AG09309 (cell line): ENCODE data around the gene PLCH1.

ENCODE experiments used
- DNase-seq: peaks from one replicate; pipeline ENCODE4 v3.0.0-alpha.2; 2010; ENCODE audit warnings: low read depth
- H3K4me3 ChIP-seq: 2 replicates; pipeline ENCODE4 v1.5.1; 2011; ENCODE audit warnings: mild to moderate bottlenecking, low read depth, low read length, moderate library complexity; ENCODE audit not compliant: control insufficient read depth
- TF ChIP-seq, protein P1 (sequence below): IDR thresholded peaks from 2 replicates; pipeline ENCODE4 v1.5.1; 2011; ENCODE audit warnings: mild to moderate bottlenecking, low read depth, low read length, inconsistent platforms; ENCODE audit not compliant: insufficient read depth, control insufficient read depth; ENCODE audit errors: missing control alignments

PLCH1 gene

GRCh38 chr3:155663467-155664212 is 81.2 kb downstream of the PLCH1 start:
- TF ChIP-seq, protein P1, sequence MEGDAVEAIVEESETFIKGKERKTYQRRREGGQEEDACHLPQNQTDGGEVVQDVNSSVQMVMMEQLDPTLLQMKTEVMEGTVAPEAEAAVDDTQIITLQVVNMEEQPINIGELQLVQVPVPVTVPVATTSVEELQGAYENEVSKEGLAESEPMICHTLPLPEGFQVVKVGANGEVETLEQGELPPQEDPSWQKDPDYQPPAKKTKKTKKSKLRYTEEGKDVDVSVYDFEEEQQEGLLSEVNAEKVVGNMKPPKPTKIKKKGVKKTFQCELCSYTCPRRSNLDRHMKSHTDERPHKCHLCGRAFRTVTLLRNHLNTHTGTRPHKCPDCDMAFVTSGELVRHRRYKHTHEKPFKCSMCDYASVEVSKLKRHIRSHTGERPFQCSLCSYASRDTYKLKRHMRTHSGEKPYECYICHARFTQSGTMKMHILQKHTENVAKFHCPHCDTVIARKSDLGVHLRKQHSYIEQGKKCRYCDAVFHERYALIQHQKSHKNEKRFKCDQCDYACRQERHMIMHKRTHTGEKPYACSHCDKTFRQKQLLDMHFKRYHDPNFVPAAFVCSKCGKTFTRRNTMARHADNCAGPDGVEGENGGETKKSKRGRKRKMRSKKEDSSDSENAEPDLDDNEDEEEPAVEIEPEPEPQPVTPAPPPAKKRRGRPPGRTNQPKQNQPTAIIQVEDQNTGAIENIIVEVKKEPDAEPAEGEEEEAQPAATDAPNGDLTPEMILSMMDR = no peak
- DNase-seq = no peak
- H3K4me3 ChIP-seq = no peak overlapping the region

DNA sequence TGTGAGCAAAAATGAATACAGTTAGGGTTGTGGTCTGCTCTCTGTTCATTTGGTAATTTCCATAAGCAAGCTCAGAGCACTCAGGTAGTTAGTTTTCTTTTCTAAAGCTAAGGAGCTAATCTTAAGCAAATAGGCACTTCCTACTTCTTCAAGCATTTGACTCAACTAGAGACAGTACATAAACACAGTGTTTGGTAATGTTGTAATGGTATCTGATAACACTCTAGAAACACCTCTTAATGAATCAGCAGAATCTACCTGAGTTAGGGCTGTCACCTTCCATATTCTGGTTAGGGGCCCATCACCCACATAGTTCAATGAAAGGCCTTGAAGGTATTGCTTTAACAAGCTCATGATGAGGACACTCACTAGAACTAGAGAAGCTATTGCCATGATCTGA is 83.1 kb downstream of the PLCH1 start:
- DNase-seq = no peak
- TF ChIP-seq, protein P1 = no peak
- no peak overlapping the region for H3K4me3 ChIP-seq

GRCh38 chr3:155661042-155661441 is 83.8 kb downstream of the PLCH1 start:
- no peak overlapping the region for H3K4me3 ChIP-seq
- no peak for DNase-seq
- TF ChIP-seq, protein P1 = no peak

GRCh38 chr3:155658671-155659261 is 86.1 kb downstream of the PLCH1 start:
- TF ChIP-seq, protein P1 = no peak
- DNase-seq = no peak
- no peak overlapping the region for H3K4me3 ChIP-seq

DNA sequence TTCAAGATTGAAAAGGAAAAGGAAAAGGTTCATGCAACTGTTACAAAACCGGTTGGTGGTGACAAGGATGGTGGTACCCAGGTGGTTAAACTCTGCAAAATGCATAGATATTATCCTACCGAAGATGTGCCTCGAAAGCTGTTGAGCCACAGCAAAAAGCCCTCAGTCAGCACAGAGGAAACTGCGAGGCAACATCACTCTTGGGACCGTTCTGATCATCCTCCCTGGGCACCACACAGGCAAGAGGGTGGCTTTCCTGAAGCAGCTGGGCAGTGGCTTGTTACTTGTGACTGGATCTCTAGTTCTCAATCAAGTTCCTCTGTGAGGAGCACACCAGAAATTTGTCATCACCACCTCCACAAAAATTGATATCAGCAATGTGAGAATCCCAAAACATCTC is 86.9 kb downstream of the PLCH1 start:
- no peak overlapping the region for H3K4me3 ChIP-seq
- no peak for DNase-seq
- TF ChIP-seq, protein P1 = no peak

- no peak overlapping the region for H3K4me3 ChIP-seq
- no peak for DNase-seq
- TF ChIP-seq, protein P1 = no peak
Measured at GRCh38 chr3:155657161-155657560, 87.7 kb downstream of the PLCH1 start.

DNA sequence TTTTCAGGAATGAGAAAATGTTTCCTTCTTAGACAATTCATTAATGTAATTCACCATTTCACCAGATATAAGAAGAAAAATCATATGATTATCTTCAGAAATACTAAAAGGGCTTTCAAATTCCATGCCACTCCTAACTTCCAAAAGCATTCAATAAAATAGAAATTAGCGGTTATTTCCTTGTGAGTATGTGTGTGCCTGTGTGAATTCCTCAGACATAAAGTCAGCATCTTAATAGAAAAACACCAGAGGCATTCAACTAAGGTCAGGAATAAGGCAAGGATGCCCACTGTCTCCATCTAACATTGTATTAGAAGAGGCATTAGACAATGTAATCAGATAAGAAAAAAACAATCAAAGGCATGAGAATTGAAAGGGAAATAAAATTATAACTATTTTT is 88.4 kb downstream of the PLCH1 start:
- no peak overlapping the region for H3K4me3 ChIP-seq
- DNase-seq = no peak
- TF ChIP-seq, protein P1 = no peak
